Heart right ventricle (tissue), 16 donors: Measurements from ENCODE around the gene RPP25L. TPM values are rescaled to one million over a fixed set of nuclear protein-coding genes. Genes with fewer than 3 reads are reported as not detected.

Experiments
- ATAC-seq, 8 donors: fragments of 200-7000 bp; cut with Tn5 transposase; one replicate each; pipeline ENCODE4 v1.9.1; 2020; ENCODE audit warnings: mild to moderate bottlenecking in 8 of 8, moderate library complexity in 8 of 8, moderate number of reproducible peaks in 1 of 8
- DNase-seq, 2 donors: peaks; one replicate each; pipeline ENCODE4 v3.0.0-alpha.2; 2020
- H3K27ac ChIP-seq, 10 donors: fragments of 200-600 bp; sonication (generic) in 2 of 10; one replicate each; pipeline versions ENCODE4 v1.5.0 to v1.8.0; 2020 to 2022; ENCODE audit warnings: mild to moderate bottlenecking in 3 of 10
- H3K27me3 ChIP-seq, 7 donors: fragments of 200-600 bp; one replicate each; pipeline ENCODE4 v1.8.0; 2021 to 2022; ENCODE audit warnings: mild to moderate bottlenecking in 2 of 7
- H3K36me3 ChIP-seq, 9 donors: fragments of 200-600 bp; sonication (generic) in 1 of 9; one replicate each; pipeline versions ENCODE4 v1.5.0 to v1.8.0; 2020 to 2022; ENCODE audit warnings: mild to moderate bottlenecking in 2 of 9
- H3K4me1 ChIP-seq, 9 donors: fragments of 200-600 bp; sonication (generic) in 1 of 9; one replicate each; pipeline versions ENCODE4 v1.5.0 to v1.8.0; 2020 to 2022; ENCODE audit warnings: mild to moderate bottlenecking in 4 of 9
- H3K4me3 ChIP-seq, 10 donors: fragments of 200-600 bp; sonication (generic) in 2 of 10; one replicate each; pipeline versions ENCODE4 v1.5.0 to v1.8.0; 2020 to 2022; ENCODE audit warnings: mild to moderate bottlenecking in 7 of 10, moderate library complexity in 2 of 10
- H3K9me3 ChIP-seq, 11 donors: fragments of 200-600 bp in 10 of 11; sonication (generic) in 2 of 11; one replicate each; pipeline versions ENCODE4 v1.5.0 to v1.8.0; 2013 to 2022; ENCODE audit warnings: mild to moderate bottlenecking in 2 of 11, control low read depth in 1 of 11, moderate library complexity in 1 of 11
- WGBS, 2 donors: extraction: QIAGEN DNeasy Blood & Tissue Kit; methylation state at CpG; one replicate each; pipeline ENCODE4 v1.1.7; 2013; ENCODE audit warnings: inconsistent platforms in 1 of 2; 5-methylcytosine and 5-hydroxymethylcytosine counted together
- intact Hi-C, 10 donors: fragments of 100-400 bp; cut with DNase I; formaldehyde crosslinking; loops; one replicate each; pipeline versions ENCODE4 v1.11.1 to v1.14.2; 2022
- polyA plus RNA-seq, 2 donors: library from polyadenylated mRNA; stranded (reverse); fragments of 200-250 nt; gene quantifications; one replicate each; pipeline ENCODE4 v1.2.3, GENCODE V29; 2013
- total RNA-seq, 10 donors: library from RNA; stranded (reverse); fragmentation: NEBNext Ultra II Directional in 3 of 10; extraction: Animal tissue kit (Norgen Biotek cat#: 25700) in 3 of 10; gene quantifications; one replicate each; pipeline versions ENCODE4 v1.2.1 to v1.2.4, GENCODE V29; 2021 to 2023
- TF ChIP-seq, protein P1 (sequence below), 9 donors: fragments of 200-600 bp; sonication (generic) in 2 of 9; IDR thresholded peaks; one replicate each; pipeline versions ENCODE4 v1.5.0 to v1.8.0; 2021 to 2022; ENCODE audit warnings: antibody characterized with exemption in 9 of 9, mild to moderate bottlenecking in 5 of 9, moderate library complexity in 1 of 9
- donor health status: Arrhythmogenic right ventricular cardiomyopathy.
- donor health status: ischemic (EF 13 %, LVEDD 7.1; RV severe dilation, severe dysfunction).
- donor health status: healthy with polysubstance abuse.
- donor health status: DM: no; HTN: yes; CAD: no.
- donor health status: DM: no; HTN: no; CAD: no.
- donor health status: ischemic (EF 25% LVEDD 6.9; RV normal size, moderate dysfunction).
- donor health status: ischemic (EF 25% LVEDD 5.7; RV mildly dilated, moderate dysfunction).
- donor health status: healthy.
- donor health status: DM: yes; HTN: yes; CAD: no.
- donor health status: Ischemic cardiomyopathy.
- donor health status: ischemic (EF 35%, LVEDD 5.7; RV mildly dilated, moderate dysfunction).
- donor health status: nonischemic (EF 11% LVEDD 7.7; RV severe dilation, severe dysfunction).
- donor health status: DM: yes; HTN: yes; CAD: no.
- donor health status: PGD.
- donor health status: ischemic (EF 29% LVEDD 5.4; RV normal size, mild dysfunction).
- donor health status: nonischemic (EF 23%, LVEDD 6.1; RV moderate dilation, normal function).

The RPP25L gene
- total and polyA plus RNA-seq, 12 donors, result 29.2 to 51.0 (median 39.2) TPM

DNA sequence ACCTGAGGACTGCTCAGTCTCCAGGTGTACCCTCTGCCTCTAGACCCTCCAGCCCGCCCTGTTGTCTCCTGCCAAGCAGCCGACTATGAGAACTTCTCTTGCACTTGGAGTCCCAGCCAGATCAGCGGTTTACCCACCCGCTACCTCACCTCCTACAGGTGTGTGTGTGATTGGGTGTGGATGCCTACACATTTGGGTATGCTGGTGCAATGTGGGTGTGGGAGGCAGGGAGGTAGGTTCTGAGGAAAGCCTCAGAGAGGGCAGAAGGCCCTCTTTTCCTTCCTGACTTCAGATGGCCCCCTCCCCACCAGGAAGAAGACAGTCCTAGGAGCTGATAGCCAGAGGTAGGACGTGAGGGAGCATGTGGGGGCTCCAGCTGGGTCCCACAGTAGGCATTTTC lies 45.1 kb upstream of the RPP25L start:
- no peak for ATAC-seq
- Histone ChIP-seq H3K4me1 (peaks cover 12 to 45% (median 36%) of the 10 kb centered on the region in 9 donors), H3K36me3 (peaks cover 0 to 55% (median 15%) of the 10 kb centered on the region in 9 donors), H3K4me3 (no peak overlapping the region), H3K9me3 (no peaks in the 10 kb centered on the region), H3K27me3 (no peaks in the 10 kb centered on the region), H3K27ac (no peak overlapping the region)
- TF ChIP-seq, protein P1, sequence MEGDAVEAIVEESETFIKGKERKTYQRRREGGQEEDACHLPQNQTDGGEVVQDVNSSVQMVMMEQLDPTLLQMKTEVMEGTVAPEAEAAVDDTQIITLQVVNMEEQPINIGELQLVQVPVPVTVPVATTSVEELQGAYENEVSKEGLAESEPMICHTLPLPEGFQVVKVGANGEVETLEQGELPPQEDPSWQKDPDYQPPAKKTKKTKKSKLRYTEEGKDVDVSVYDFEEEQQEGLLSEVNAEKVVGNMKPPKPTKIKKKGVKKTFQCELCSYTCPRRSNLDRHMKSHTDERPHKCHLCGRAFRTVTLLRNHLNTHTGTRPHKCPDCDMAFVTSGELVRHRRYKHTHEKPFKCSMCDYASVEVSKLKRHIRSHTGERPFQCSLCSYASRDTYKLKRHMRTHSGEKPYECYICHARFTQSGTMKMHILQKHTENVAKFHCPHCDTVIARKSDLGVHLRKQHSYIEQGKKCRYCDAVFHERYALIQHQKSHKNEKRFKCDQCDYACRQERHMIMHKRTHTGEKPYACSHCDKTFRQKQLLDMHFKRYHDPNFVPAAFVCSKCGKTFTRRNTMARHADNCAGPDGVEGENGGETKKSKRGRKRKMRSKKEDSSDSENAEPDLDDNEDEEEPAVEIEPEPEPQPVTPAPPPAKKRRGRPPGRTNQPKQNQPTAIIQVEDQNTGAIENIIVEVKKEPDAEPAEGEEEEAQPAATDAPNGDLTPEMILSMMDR (IDR thresholded peaks at IDR 0.05), result no peak
- 96% methylated on average over 5 of the region's 5 CpGs for WGBS, 2 donors
- intact Hi-C loops, result no loop called here
- no peak for DNase-seq

DNA sequence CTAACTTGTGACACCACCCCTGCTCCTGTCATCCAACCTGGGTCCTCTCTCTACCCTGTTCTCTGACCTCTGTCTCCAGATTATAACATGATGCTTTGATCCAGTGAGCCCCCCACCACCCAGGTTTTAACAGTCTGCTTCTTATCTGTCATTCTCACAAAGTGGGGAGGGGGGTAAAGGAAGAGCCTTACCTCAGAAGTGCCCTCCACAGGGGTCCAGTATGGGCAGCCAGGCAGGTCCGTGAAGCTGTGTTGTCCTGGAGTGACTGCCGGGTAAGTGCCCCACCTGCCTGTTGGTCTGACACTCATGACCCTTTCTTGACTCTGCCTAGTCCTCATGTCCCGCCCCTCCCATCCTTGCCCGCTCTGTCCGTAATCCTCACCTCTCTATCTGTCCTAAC lies 43.5 kb upstream of the RPP25L start:
- H3K9me3 ChIP-seq, result no peaks in the 10 kb centered on the region
- TF ChIP-seq, protein P1 (IDR thresholded peaks at IDR 0.05), result no peak
- intact Hi-C loops, result no loop called here
- peak overlapping the region in 8 of 10 donors; percentile 24 to 93 (median 85) for H3K27ac ChIP-seq
- peaks cover 0 to 45% (median 8%) of the 10 kb centered on the region in 9 donors for H3K36me3 ChIP-seq
- 66 to 77% methylated on average over 5 of the region's 5 CpGs for WGBS, 2 donors
- H3K4me3 ChIP-seq, result no peak overlapping the region
- ATAC-seq (no peak), DNase-seq (no peak)
- no peaks in the 10 kb centered on the region for H3K27me3 ChIP-seq
- H3K4me1 ChIP-seq, result peaks cover 12 to 59% (median 46%) of the 10 kb centered on the region in 9 donors

DNA sequence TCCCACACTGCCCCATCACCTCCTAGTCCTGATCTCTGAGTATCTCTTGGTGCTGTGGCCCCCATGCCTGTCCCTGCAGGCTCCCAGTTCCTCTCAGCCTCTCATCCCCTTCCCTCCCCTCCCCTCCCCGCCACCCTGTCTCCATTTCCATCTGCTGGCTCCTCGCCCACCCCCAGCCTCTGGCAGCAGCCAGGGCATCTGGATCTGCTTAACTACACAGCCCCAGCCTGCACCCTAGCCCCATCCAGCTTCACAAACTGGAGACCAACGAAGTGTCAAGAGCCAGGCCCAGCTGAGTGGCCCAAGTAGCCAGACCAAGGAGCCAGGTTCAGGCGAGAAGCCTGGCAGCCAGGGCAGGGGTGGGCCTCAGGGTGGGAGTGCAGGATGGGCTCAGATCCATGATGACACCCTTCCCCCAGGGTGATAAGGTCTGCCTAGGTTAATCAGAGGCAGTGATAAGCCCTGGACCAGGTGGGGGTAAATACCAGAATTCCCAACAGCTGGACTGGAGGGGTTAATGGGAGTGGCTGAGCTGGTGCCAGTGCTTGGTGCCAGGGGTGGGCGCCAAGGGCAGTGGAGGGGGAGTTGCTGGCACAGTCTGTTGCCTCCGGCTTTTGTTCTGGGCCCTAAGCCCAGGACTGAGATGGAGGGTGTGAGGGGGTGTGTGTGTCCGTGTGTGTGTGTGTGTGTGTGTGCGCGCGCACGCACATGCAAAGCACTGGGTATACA lies 42.6 kb upstream of the RPP25L start:
- TF ChIP-seq, protein P1 (IDR thresholded peaks at IDR 0.05), result no peak
- WGBS, 2 donors, result 21 to 34% methylated on average over 11 of the region's 11 CpGs
- DNase-seq (peak; percentile 79 to 85), ATAC-seq (peak; percentile 41 to 79 (median 68))
- H3K4me1 ChIP-seq, result peaks cover 12 to 59% (median 46%) of the 10 kb centered on the region in 9 donors
- H3K9me3 ChIP-seq, result no peaks in the 10 kb centered on the region
- intact Hi-C loops, result no loop called here
- no peaks in the 10 kb centered on the region for H3K27me3 ChIP-seq
- H3K4me3 ChIP-seq, result peak overlapping the region in 4 of 10 donors; percentile 8 to 58 (median 36)
- peak overlapping the region; percentile 31 to 93 (median 82) for H3K27ac ChIP-seq
- H3K36me3 ChIP-seq, result peaks cover 0 to 45% (median 4%) of the 10 kb centered on the region in 9 donors

DNA sequence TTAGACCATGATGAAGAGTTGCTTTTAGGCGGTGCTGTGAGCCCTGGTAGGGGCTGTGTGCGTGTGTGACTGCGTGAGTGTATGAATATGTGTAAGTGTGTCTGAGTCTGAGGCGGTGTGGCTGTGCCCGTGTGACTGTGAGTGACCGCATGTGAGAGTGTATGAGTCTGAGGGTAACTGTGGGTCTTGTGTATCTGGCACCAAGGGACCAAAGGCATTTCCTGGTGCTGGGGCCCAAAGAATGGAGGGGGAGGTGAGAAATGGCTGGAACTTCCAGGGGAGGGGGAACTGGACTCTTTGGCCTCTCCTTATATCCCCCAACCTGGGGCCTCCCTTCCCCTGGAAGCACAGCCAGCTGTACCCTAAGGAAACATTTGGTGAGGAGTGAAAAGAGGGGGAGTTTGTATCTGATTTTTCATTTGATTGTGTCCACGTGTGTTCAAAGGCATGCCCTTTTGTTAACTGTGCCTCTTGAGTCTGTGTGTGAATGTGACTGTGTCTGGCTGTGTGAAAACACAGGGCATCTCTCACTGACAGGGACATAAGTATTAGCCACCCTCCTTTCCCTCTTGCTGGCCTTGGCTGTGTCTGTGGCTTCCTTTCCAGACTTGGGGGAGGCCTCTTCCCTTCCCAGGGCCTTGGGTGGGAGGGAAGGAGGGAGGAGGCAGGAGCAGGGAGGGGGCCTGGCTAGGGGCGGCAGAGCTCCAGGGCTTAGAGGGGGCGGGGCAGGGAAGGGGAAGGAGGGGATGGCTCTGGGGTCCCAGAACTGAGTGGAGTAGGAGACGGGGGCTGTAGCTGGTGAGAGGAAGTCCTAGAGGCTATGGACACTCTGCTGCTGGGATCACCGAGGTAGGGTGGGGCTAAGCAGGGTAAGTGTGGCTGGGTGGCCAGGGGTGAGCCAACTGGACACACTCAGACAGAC lies 41.5 kb upstream of the RPP25L start:
- intact Hi-C loops, result no loop called here
- 21 to 32% methylated on average over 10 to 11 of the region's 11 CpGs for WGBS, 2 donors
- H3K27ac ChIP-seq, result peak overlapping the region in 9 of 10 donors; percentile 70 to 93 (median 85)
- ATAC-seq (peak in 7 of 8 donors; percentile 2 to 15 (median 8)), DNase-seq (no peak)
- no peaks in the 10 kb centered on the region for H3K27me3 ChIP-seq
- peak overlapping the region in 8 of 10 donors; percentile 31 to 66 (median 56) for H3K4me3 ChIP-seq
- peaks cover 12 to 65% (median 46%) of the 10 kb centered on the region in 9 donors for H3K4me1 ChIP-seq
- TF ChIP-seq, protein P1 (IDR thresholded peaks at IDR 0.05), result no peak
- no peaks in the 10 kb centered on the region for H3K9me3 ChIP-seq
- peaks cover 0 to 46% (median 13%) of the 10 kb centered on the region in 9 donors for H3K36me3 ChIP-seq
